Measurements from ENCODE around the gene WWOX. TPM values are rescaled to one million over a fixed set of nuclear protein-coding genes. Genes with fewer than 3 reads are reported as not detected.
A peak's percentile ranks its signal among the peaks of the same experiment; 100 is the strongest.

The WWOX gene
- total and polyA plus RNA-seq, 2 of the 13 experiments (the other 11 are each of a cell fraction or from before 2014, with no cell fraction given) = 9.1 to 37.4 TPM

GRCh38 chr16:78269256-78269655, 169.8 kb downstream of the WWOX start (continued):
- TF ChIP-seq MAX (IDR thresholded peaks at IDR 0.05) (no peak), RBFOX2 (IDR thresholded peaks at IDR 0.05; ENCODE audit: low read depth, low read length) (no peak)

DNA sequence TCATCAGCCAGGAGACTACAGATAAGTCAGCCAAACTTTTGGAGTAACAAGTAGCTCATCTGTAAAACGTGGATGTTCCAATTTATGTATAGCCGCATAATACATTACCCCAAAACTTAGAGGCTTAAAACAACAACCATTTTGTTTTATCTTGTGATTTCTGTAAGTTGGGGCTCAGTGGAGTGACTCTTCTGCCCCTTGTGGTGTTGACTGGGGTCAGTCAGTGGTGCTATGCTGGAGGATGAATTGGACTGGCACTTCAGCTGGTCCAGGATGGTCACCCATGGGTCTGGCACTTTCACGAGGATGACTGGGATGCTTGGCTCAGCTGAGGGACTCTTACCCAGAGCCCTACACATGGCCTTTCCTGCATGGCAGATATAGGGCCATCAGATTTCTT, 172.5 kb downstream of the WWOX start:
- no peaks in the 10 kb centered on the region for H3K27me3 ChIP-seq (ENCODE audit: control insufficient read depth in 1 of 2, insufficient read depth in 2 of 2, low read length in 2 of 2)
- H3K9ac ChIP-seq (ENCODE audit: insufficient read depth, low read depth, low read length) = no peak overlapping the region
- TF ChIP-seq ZNF331 (CRISPR knock-in tag; IDR thresholded peaks at IDR 0.05) (peak; percentile 91), ATF7 (IDR thresholded peaks at IDR 0.05) (no peak), ATF7 (CRISPR knock-in tag; IDR thresholded peaks at IDR 0.05) (no peak)
- H3K27ac ChIP-seq (ENCODE audit: extremely low read length, insufficient read depth, low read length) = no peak overlapping the region
- in situ Hi-C loops (cut with HindIII; ENCODE audit: extremely low pct_ligation_motif_present, low pct_unique_long_range_greater_than_20kb) (no loop called here), intact Hi-C loops (cut with micrococcal nuclease; ENCODE audit: unreplicated experiment) (no loop called here)
- DNase-seq (ENCODE audit: low spot score) = no peak
- H3K9me3 ChIP-seq (ENCODE audit: low read length) = no peaks in the 10 kb centered on the region
- POLR2A ChIA-PET = no interaction called here
- no peak overlapping the region for H3K4me3 ChIP-seq (replicated peaks in 1 of 3; ENCODE audit: insufficient read depth in 1 of 3, low read depth in 2 of 3, low read length in 3 of 3)
- ATAC-seq = no peak
- H3K4me2 ChIP-seq (ENCODE audit: low read depth, low read length) = no peak overlapping the region
- CTCF ChIA-PET (ENCODE audit: low intra/inter-chr PET ratio, low total read pairs) = no interaction called here
- H2AFZ ChIP-seq (ENCODE audit: low read length) = no peak overlapping the region
- 90% methylated on average over 3 of the region's 3 CpGs for WGBS (ENCODE audit: low lambda C conversion rate)
- FAIRE-seq = no peak
- BruUV-seq (replicated peaks) = no TSS peak
- H3K79me2 ChIP-seq (ENCODE audit: insufficient read depth, low read length) = no peaks in the 10 kb centered on the region
- no peaks in the 10 kb centered on the region for H4K20me1 ChIP-seq (ENCODE audit: insufficient read depth, low read length)
- H3K36me3 ChIP-seq (replicated peaks in 1 of 2; ENCODE audit: control insufficient read depth in 1 of 2, insufficient read depth in 2 of 2, low read length in 2 of 2) = no peaks in the 10 kb centered on the region
- H3K4me1 ChIP-seq (ENCODE audit: insufficient read depth, low read length) = no peaks in the 10 kb centered on the region

DNA sequence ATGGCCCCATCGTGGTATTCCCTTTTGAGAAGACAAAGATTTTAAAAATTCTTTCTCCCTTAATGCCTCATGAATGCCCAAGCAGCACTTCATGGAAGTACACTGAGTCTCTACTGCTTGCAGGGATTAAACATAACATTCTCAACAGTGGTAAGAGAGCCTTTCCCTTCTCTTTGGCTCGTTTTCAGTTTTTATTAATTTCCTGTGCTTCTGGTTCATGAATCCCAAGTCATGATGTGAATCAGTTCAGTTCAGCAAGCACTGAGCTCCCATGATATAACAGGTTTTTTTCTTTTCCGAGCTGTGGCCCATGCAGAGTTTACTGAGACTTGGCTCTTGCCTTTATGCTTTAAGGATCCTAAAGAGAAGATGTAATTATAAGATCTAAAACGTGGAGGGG, 175.3 kb downstream of the WWOX start:
- H3K27ac ChIP-seq (ENCODE audit: extremely low read length, insufficient read depth, low read length) = no peak overlapping the region
- in situ Hi-C loops (cut with HindIII; ENCODE audit: extremely low pct_ligation_motif_present, low pct_unique_long_range_greater_than_20kb) (no loop called here), intact Hi-C loops (cut with micrococcal nuclease; ENCODE audit: unreplicated experiment) (no loop called here)
- H4K20me1 ChIP-seq (ENCODE audit: insufficient read depth, low read length) = no peaks in the 10 kb centered on the region
- H3K36me3 ChIP-seq (replicated peaks in 1 of 2; ENCODE audit: control insufficient read depth in 1 of 2, insufficient read depth in 2 of 2, low read length in 2 of 2) = no peaks in the 10 kb centered on the region
- H3K9me3 ChIP-seq (ENCODE audit: low read length) = no peaks in the 10 kb centered on the region
- DNase-seq (ENCODE audit: low spot score) = no peak
- FAIRE-seq = no peak
- no peak overlapping the region for H3K4me3 ChIP-seq (replicated peaks in 1 of 3; ENCODE audit: insufficient read depth in 1 of 3, low read depth in 2 of 3, low read length in 3 of 3)
- no peaks in the 10 kb centered on the region for H3K4me1 ChIP-seq (ENCODE audit: insufficient read depth, low read length)
- POLR2A ChIA-PET = no interaction called here
- BruUV-seq (replicated peaks) = no TSS peak
- H3K9ac ChIP-seq (ENCODE audit: insufficient read depth, low read depth, low read length) = no peak overlapping the region
- H3K4me2 ChIP-seq (ENCODE audit: low read depth, low read length) = no peak overlapping the region
- no peak for ATAC-seq
- H2AFZ ChIP-seq (ENCODE audit: low read length) = no peak overlapping the region
- H3K79me2 ChIP-seq (ENCODE audit: insufficient read depth, low read length) = no peaks in the 10 kb centered on the region
- no peaks in the 10 kb centered on the region for H3K27me3 ChIP-seq (ENCODE audit: control insufficient read depth in 1 of 2, insufficient read depth in 2 of 2, low read length in 2 of 2)
- CTCF ChIA-PET (ENCODE audit: low intra/inter-chr PET ratio, low total read pairs) = no interaction called here
- 74% methylated on average over 4 of the region's 4 CpGs for WGBS (ENCODE audit: low lambda C conversion rate)
- TF ChIP-seq KMT2A (CRISPR knock-in tag; IDR thresholded peaks at IDR 0.05) (no peak), BRCA1 (CRISPR knock-in tag; IDR thresholded peaks at IDR 0.05) (no peak), ARID2 (CRISPR knock-in tag; IDR thresholded peaks at IDR 0.05; ENCODE audit: borderline replicate concordance) (no peak), ZBTB8A (CRISPR knock-in tag; IDR thresholded peaks at IDR 0.05; ENCODE audit: borderline replicate concordance, low read depth) (no peak), ZNF83 (CRISPR knock-in tag; IDR thresholded peaks at IDR 0.05; ENCODE audit: borderline replicate concordance) (no peak), CBX2 (IDR thresholded peaks at IDR 0.05; ENCODE audit: low read depth, low read length) (no peak), CBX2 (CRISPR knock-in tag; IDR thresholded peaks at IDR 0.05; ENCODE audit: low read depth) (no peak)
- TF ChIP-seq, protein P1, sequence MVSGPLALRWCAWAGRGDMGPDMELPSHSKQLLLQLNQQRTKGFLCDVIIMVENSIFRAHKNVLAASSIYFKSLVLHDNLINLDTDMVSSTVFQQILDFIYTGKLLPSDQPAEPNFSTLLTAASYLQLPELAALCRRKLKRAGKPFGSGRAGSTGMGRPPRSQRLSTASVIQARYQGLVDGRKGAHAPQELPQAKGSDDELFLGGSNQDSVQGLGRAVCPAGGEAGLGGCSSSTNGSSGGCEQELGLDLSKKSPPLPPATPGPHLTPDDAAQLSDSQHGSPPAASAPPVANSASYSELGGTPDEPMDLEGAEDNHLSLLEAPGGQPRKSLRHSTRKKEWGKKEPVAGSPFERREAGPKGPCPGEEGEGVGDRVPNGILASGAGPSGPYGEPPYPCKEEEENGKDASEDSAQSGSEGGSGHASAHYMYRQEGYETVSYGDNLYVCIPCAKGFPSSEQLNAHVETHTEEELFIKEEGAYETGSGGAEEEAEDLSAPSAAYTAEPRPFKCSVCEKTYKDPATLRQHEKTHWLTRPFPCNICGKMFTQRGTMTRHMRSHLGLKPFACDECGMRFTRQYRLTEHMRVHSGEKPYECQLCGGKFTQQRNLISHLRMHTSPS (CRISPR knock-in tag; IDR thresholded peaks at IDR 0.05; ENCODE audit: low read depth) = no peak
- TF ChIP-seq, protein P2, sequence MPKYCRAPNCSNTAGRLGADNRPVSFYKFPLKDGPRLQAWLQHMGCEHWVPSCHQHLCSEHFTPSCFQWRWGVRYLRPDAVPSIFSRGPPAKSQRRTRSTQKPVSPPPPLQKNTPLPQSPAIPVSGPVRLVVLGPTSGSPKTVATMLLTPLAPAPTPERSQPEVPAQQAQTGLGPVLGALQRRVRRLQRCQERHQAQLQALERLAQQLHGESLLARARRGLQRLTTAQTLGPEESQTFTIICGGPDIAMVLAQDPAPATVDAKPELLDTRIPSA (CRISPR knock-in tag; IDR thresholded peaks at IDR 0.05; ENCODE audit: borderline replicate concordance) = no peak
